Neural cell (in vitro differentiated cells): ENCODE data around the gene PREP. TPM values are rescaled to one million over a fixed set of nuclear protein-coding genes. Genes with fewer than 3 reads are reported as not detected.

ENCODE experiments used
- H2AFZ ChIP-seq: fragments of 200-600, 300-800 bp; sonication (generic), shearing (Covaris generic); 2 replicates; pipeline ENCODE4 v1.6.0; 2014; ENCODE audit warnings: low read depth, mild to moderate bottlenecking, antibody characterized with exemption, low read length, moderate library complexity
- H3F3A ChIP-seq: fragments of 200-600 bp; shearing (Covaris generic); 2 replicates; pipeline ENCODE4 v1.6.1; 2016; ENCODE audit warnings: mild to moderate bottlenecking, moderate library complexity, mixed read lengths, antibody characterized with exemption, low read length; ENCODE audit not compliant: insufficient read depth, poor library complexity, severe bottlenecking
- H3K27ac ChIP-seq: fragments of 200-600, 300-800 bp; sonication (generic), shearing (Covaris generic); 2 replicates; pipeline ENCODE4 v1.5.1; 2014; ENCODE audit warnings: mild to moderate bottlenecking, low read length, moderate library complexity
- H3K27me3 ChIP-seq: fragments of 300-800, 200-600 bp; sonication (generic), shearing (Covaris generic); 2 replicates; pipeline ENCODE4 v1.6.0; 2014; ENCODE audit warnings: mild to moderate bottlenecking, low read depth, low read length, moderate library complexity; ENCODE audit not compliant: insufficient read depth
- H3K36me3 ChIP-seq: fragments of 300-800, 200-600 bp; sonication (generic), shearing (Covaris generic); 2 replicates; pipeline ENCODE4 v1.5.1; 2014; ENCODE audit warnings: mild to moderate bottlenecking, antibody characterized with exemption, low read length, moderate library complexity; ENCODE audit not compliant: insufficient read depth
- H3K4me2 ChIP-seq: fragments of 300-800, 200-600 bp; sonication (generic), shearing (Covaris generic); 2 replicates; pipeline ENCODE4 v1.6.0; 2014; ENCODE audit warnings: mild to moderate bottlenecking, low read length
- H3K4me3 ChIP-seq: fragments of 300-800, 200-600 bp; sonication (generic), shearing (Covaris generic); 2 replicates; pipeline ENCODE4 v1.5.1; 2014; ENCODE audit warnings: mild to moderate bottlenecking, low read length, moderate library complexity
- H3K79me2 ChIP-seq: fragments of 200-600 bp; shearing (Covaris generic); replicated peaks from 2 replicates; pipeline ENCODE4 v1.6.0; 2014; ENCODE audit warnings: mild to moderate bottlenecking, low read length, moderate library complexity; ENCODE audit not compliant: insufficient read depth
- H3K9ac ChIP-seq: fragments of 300-800, 200-600 bp; sonication (generic), shearing (Covaris generic); 2 replicates; pipeline ENCODE4 v1.6.1; 2016; ENCODE audit warnings: mild to moderate bottlenecking, low read length, mixed read lengths
- H3K9me2 ChIP-seq: fragments of 200-600 bp; shearing (Covaris generic); 2 replicates; pipeline ENCODE4 v1.6.1; 2016; ENCODE audit warnings: mild to moderate bottlenecking, low read length, mixed read lengths; ENCODE audit not compliant: insufficient read depth
- H3K9me3 ChIP-seq: fragments of 200-600, 300-800 bp; sonication (generic), shearing (Covaris generic); 2 replicates; pipeline ENCODE4 v1.6.1; 2016; ENCODE audit warnings: mild to moderate bottlenecking, mixed run types, low read length, moderate library complexity, mixed read lengths
- H4K20me1 ChIP-seq: fragments of 200-600 bp; shearing (Covaris generic); 2 replicates; pipeline ENCODE4 v1.6.1; 2016; ENCODE audit warnings: mild to moderate bottlenecking, mixed run types; ENCODE audit not compliant: insufficient read depth
- EP300 ChIP-seq: fragments of 450-650 bp; conservative IDR thresholded peaks from 2 replicates; pipeline ENCODE4 v1.6.1; 2014; ENCODE audit warnings: antibody characterized with exemption, mild to moderate bottlenecking, moderate library complexity; ENCODE audit not compliant: poor library complexity, severe bottlenecking
- EZH2 ChIP-seq: fragments of 200-600, 300-800 bp; shearing (Covaris generic), sonication (generic); IDR thresholded peaks from 2 replicates; pipeline ENCODE4 v1.6.1; 2014; ENCODE audit warnings: antibody characterized with exemption, low read length, borderline replicate concordance, mild to moderate bottlenecking; ENCODE audit not compliant: insufficient read depth, poor library complexity, severe bottlenecking
- MXI1 ChIP-seq: fragments of 450-650 bp; conservative IDR thresholded peaks from 2 replicates; pipeline ENCODE4 v1.6.1; 2014; ENCODE audit warnings: antibody characterized with exemption, mild to moderate bottlenecking; ENCODE audit not compliant: poor library complexity, severe bottlenecking
- POLR2AphosphoS5 ChIP-seq: IDR thresholded peaks from 2 replicates; pipeline ENCODE4 v1.6.1; 2012
- RAD21 ChIP-seq: fragments of 450-650 bp; conservative IDR thresholded peaks from 2 replicates; pipeline ENCODE4 v1.6.1; 2014; ENCODE audit warnings: antibody characterized with exemption, mild to moderate bottlenecking, moderate library complexity
- SMC3 ChIP-seq: fragments of 450-650 bp; conservative IDR thresholded peaks from 2 replicates; pipeline ENCODE4 v1.6.1; 2014; ENCODE audit warnings: antibody characterized with exemption, mild to moderate bottlenecking, moderate library complexity; ENCODE audit not compliant: poor library complexity
- TAF1 ChIP-seq: IDR thresholded peaks from 2 replicates; pipeline ENCODE4 v1.6.1; 2012; ENCODE audit warnings: low read depth
- polyA plus RNA-seq: library from polyadenylated mRNA; depleted of rRNA; stranded (reverse); fragments of >200 nt; gene quantifications from 2 replicates; pipeline ENCODE4 v1.2.3, GENCODE V29; 2014
- TF ChIP-seq, protein P1 (sequence below): fragments of 450-650 bp; IDR thresholded peaks from 2 replicates; pipeline ENCODE4 v1.5.1; 2014; ENCODE audit warnings: antibody characterized with exemption, mild to moderate bottlenecking, moderate library complexity; ENCODE audit not compliant: poor library complexity, severe bottlenecking
- TF ChIP-seq, protein P2 (sequence below): IDR thresholded peaks from 2 replicates; pipeline ENCODE4 v1.6.1; 2012; ENCODE audit warnings: borderline replicate concordance

PREP gene
- polyA plus RNA-seq, 1 donor from 2014 or later: 24.5 TPM

DNA sequence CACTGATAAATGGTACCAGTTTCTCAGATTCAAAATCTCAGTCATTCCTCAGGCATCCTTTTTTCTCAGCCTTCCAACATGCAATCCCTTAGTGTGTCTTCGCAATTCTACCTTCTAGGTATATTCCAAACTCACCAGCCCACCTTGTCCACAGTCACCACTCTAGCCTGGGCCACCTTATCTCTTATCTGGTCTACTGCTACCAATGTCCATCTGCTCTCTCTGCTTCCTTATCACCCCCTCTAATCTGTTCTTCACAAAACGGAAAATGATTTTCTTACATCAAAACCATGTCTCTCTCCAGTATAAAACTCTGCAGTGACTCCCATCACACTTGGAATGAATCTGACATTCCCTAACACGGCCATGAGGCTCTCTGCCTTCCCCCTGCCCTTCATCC lies 91.9 kb downstream of the PREP start:
- Histone ChIP-seq H3F3A (no peaks in the 10 kb centered on the region), H3K9ac (no peak overlapping the region), H3K9me3 (no peaks in the 10 kb centered on the region), H3K36me3 (no peaks in the 10 kb centered on the region), H3K4me3 (no peak overlapping the region), H3K27me3 (no peaks in the 10 kb centered on the region), H3K9me2 (no peaks in the 10 kb centered on the region), H4K20me1 (no peaks in the 10 kb centered on the region), H3K79me2 (no peaks in the 10 kb centered on the region), H3K4me2 (no peak overlapping the region), H2AFZ (no peak overlapping the region), H3K27ac (no peak overlapping the region)
- TF ChIP-seq EP300 (no peak), POLR2AphosphoS5 (no peak), EZH2 (no peak)

DNA sequence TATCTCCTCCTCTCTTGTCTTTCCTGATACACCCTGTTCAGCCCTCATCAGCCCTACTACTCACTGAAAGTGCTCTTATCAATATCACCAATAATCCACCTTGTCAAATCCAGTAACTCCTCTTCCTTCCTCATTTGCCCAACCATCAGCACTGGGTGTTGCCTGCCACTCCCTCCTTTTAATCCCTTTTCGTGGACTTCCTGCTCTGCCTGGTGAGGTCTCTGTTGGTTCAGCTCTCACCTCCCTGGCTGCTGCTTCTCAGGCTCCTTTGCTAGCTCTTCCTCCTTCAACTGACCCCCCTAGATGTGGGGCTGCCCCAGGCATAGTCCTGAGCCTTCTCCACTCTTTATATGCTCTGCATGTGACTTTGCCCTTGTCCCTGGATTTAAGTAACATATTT lies 92.5 kb downstream of the PREP start:
- H3K36me3 ChIP-seq: no peaks in the 10 kb centered on the region
- TF ChIP-seq EZH2: no peak
- no peak for TF ChIP-seq EP300
- no peak for TF ChIP-seq MXI1
- TF ChIP-seq, protein P1, sequence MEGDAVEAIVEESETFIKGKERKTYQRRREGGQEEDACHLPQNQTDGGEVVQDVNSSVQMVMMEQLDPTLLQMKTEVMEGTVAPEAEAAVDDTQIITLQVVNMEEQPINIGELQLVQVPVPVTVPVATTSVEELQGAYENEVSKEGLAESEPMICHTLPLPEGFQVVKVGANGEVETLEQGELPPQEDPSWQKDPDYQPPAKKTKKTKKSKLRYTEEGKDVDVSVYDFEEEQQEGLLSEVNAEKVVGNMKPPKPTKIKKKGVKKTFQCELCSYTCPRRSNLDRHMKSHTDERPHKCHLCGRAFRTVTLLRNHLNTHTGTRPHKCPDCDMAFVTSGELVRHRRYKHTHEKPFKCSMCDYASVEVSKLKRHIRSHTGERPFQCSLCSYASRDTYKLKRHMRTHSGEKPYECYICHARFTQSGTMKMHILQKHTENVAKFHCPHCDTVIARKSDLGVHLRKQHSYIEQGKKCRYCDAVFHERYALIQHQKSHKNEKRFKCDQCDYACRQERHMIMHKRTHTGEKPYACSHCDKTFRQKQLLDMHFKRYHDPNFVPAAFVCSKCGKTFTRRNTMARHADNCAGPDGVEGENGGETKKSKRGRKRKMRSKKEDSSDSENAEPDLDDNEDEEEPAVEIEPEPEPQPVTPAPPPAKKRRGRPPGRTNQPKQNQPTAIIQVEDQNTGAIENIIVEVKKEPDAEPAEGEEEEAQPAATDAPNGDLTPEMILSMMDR: no peak
- no peak for TF ChIP-seq POLR2AphosphoS5
- TF ChIP-seq SMC3: no peak
- TF ChIP-seq, protein P2, sequence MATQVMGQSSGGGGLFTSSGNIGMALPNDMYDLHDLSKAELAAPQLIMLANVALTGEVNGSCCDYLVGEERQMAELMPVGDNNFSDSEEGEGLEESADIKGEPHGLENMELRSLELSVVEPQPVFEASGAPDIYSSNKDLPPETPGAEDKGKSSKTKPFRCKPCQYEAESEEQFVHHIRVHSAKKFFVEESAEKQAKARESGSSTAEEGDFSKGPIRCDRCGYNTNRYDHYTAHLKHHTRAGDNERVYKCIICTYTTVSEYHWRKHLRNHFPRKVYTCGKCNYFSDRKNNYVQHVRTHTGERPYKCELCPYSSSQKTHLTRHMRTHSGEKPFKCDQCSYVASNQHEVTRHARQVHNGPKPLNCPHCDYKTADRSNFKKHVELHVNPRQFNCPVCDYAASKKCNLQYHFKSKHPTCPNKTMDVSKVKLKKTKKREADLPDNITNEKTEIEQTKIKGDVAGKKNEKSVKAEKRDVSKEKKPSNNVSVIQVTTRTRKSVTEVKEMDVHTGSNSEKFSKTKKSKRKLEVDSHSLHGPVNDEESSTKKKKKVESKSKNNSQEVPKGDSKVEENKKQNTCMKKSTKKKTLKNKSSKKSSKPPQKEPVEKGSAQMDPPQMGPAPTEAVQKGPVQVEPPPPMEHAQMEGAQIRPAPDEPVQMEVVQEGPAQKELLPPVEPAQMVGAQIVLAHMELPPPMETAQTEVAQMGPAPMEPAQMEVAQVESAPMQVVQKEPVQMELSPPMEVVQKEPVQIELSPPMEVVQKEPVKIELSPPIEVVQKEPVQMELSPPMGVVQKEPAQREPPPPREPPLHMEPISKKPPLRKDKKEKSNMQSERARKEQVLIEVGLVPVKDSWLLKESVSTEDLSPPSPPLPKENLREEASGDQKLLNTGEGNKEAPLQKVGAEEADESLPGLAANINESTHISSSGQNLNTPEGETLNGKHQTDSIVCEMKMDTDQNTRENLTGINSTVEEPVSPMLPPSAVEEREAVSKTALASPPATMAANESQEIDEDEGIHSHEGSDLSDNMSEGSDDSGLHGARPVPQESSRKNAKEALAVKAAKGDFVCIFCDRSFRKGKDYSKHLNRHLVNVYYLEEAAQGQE: no peak
- no peak for TF ChIP-seq RAD21
- no peak for TF ChIP-seq TAF1
- no peak overlapping the region for H2AFZ ChIP-seq
- H4K20me1 ChIP-seq: no peaks in the 10 kb centered on the region
- H3K9me3 ChIP-seq: no peaks in the 10 kb centered on the region
- no peaks in the 10 kb centered on the region for H3K79me2 ChIP-seq
- no peak overlapping the region for H3K4me2 ChIP-seq
- no peaks in the 10 kb centered on the region for H3K27me3 ChIP-seq
- no peak overlapping the region for H3K9ac ChIP-seq
- no peak overlapping the region for H3K27ac ChIP-seq
- H3K4me3 ChIP-seq: no peak overlapping the region
- no peaks in the 10 kb centered on the region for H3K9me2 ChIP-seq
- H3F3A ChIP-seq: no peaks in the 10 kb centered on the region

DNA sequence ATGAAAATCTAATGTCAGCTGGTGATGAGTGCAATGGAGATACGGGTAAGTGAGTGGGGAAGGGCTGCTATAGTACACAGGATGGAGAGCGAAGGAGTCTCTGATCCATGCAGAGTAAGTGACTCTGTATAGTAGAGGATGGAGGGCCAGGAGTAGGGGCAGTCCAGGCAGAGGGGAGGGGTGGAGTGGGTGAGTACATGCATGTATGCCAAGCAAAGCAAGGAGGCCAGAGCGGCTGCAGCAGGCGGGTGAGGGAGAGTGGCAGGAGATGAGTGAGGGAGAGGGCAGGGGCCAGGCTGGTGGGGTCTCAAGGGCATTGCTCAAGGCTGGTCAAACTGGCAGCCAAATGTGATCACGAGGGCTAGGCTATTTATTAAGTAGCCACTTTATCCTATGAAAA lies 94.0 kb downstream of the PREP start:
- no peak overlapping the region for H3K4me3 ChIP-seq
- H3K9ac ChIP-seq: no peak overlapping the region
- no peaks in the 10 kb centered on the region for H3K36me3 ChIP-seq
- H3K27me3 ChIP-seq: no peaks in the 10 kb centered on the region
- H3K79me2 ChIP-seq: no peaks in the 10 kb centered on the region
- no peak overlapping the region for H3K27ac ChIP-seq
- TF ChIP-seq POLR2AphosphoS5 (no peak), SMC3 (no peak), MXI1 (no peak), RAD21 (no peak), EP300 (no peak), TAF1 (no peak), EZH2 (no peak)
- TF ChIP-seq, protein P1: no peak
- TF ChIP-seq, protein P2: no peak
- no peaks in the 10 kb centered on the region for H4K20me1 ChIP-seq
- H2AFZ ChIP-seq: no peak overlapping the region
- H3K9me3 ChIP-seq: no peaks in the 10 kb centered on the region
- no peaks in the 10 kb centered on the region for H3K9me2 ChIP-seq
- no peaks in the 10 kb centered on the region for H3F3A ChIP-seq
- H3K4me2 ChIP-seq: no peak overlapping the region
